NK-92 (cell line): ENCODE data around the gene RBM6.

Experiments
- DNase-seq: peaks from one replicate; lab custom pipeline; 2025; ENCODE audit not compliant: unreplicated experiment; lab: John Stamatoyannopoulos, UW

Gene RBM6

GRCh38 chr3:50124052-50124799 lies 184.3 kb downstream of the RBM6 start:
- DNase-seq = no peak

DNA sequence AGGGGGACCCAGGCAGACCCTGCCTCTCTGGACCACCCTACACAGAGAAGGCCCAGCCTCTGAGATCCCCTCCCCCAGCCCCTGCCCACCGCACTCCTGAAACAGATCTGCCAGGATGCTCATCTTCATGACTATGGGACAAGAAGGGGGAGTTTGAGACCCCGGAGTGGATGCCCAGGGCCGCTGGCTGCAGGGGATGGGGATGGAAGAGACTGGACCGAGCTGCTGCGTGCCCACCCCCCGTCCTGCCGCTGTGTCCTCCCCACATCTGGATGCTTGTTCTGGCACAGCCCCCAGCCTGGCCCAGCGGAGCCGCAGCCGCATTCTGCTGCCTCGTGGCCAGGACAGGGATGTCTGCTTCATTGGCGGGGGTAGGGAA lies 184.8 kb downstream of the RBM6 start:
- no peak for DNase-seq

GRCh38 chr3:50125541-50126286 lies 185.8 kb downstream of the RBM6 start:
- no peak for DNase-seq

GRCh38 chr3:50126287-50127211 lies 186.6 kb downstream of the RBM6 start:
- no peak for DNase-seq
